Small intestine (tissue), 7 donors: ENCODE measurements around the gene SAE1. TPM values are rescaled to one million over a fixed set of nuclear protein-coding genes. Genes with fewer than 3 reads are reported as not detected.

Experiments used
- DNase-seq, 2 donors: peaks; one replicate each; pipeline versions ENCODE4 v3.0.0 to v3.0.0-alpha.2; 2013
- FAIRE-seq: peaks from 2 replicates; lab custom pipeline; 2012; peaks lifted over from hg19 to GRCh38; lab: Jason Lieb, UNC
- H3K27ac ChIP-seq, 3 donors: one replicate each; pipeline ENCODE4 v1.5.1; 2013; ENCODE audit warnings: low read length in 2 of 3, mild to moderate bottlenecking in 2 of 3, control low read depth in 1 of 3, inconsistent platforms in 1 of 3, low read depth in 1 of 3, moderate library complexity in 1 of 3
- H3K27me3 ChIP-seq, 3 donors: one replicate each; pipeline ENCODE4 v1.6.1; 2013; ENCODE audit warnings: low read length in 3 of 3, inconsistent platforms in 1 of 3; ENCODE audit not compliant: control insufficient read depth in 3 of 3, insufficient read depth in 3 of 3
- H3K36me3 ChIP-seq, 3 donors: one replicate each; pipeline ENCODE4 v1.6.1; 2013; ENCODE audit warnings: low read length in 3 of 3, inconsistent platforms in 1 of 3, low read depth in 1 of 3, mild to moderate bottlenecking in 1 of 3, moderate library complexity in 1 of 3; ENCODE audit not compliant: control insufficient read depth in 3 of 3, insufficient read depth in 2 of 3
- H3K4me1 ChIP-seq, 3 donors: one replicate each; pipeline ENCODE4 v1.6.1; 2013; ENCODE audit warnings: low read length in 2 of 3, inconsistent platforms in 1 of 3, low read depth in 1 of 3, mild to moderate bottlenecking in 1 of 3, moderate library complexity in 1 of 3; ENCODE audit not compliant: control insufficient read depth in 3 of 3, insufficient read depth in 2 of 3
- H3K4me3 ChIP-seq, 3 donors: one replicate each; pipeline ENCODE4 v1.5.1; 2013; ENCODE audit warnings: low read length in 3 of 3, control low read depth in 1 of 3, inconsistent platforms in 1 of 3, low read depth in 1 of 3, mild to moderate bottlenecking in 1 of 3, moderate library complexity in 1 of 3
- H3K9me3 ChIP-seq, 2 donors: one replicate each; pipeline ENCODE4 v1.6.1; 2013; ENCODE audit warnings: low read depth in 1 of 2, low read length in 1 of 2; ENCODE audit not compliant: control insufficient read depth in 2 of 2, insufficient read depth in 1 of 2
- WGBS, 3 donors: extraction: QIAGEN DNeasy Blood & Tissue Kit; methylation state at CpG; one replicate each; pipeline ENCODE4 v1.1.7; 2013; 5-methylcytosine and 5-hydroxymethylcytosine counted together
- polyA plus RNA-seq, 4 donors: library from polyadenylated mRNA; stranded (reverse) in 3 of 4; unstranded in 1 of 4; fragments of 200-250 nt in 3 of 4; fragments of 120-200 nt in 1 of 4; gene quantifications; one replicate each; pipeline versions ENCODE4 v1.2.1 to v1.2.3, GENCODE V29; 2013
- donor health status: healthy with polysubstance abuse.
- donor health status: control.
- donor health status: control.
- donor health status: Bipolar disorder and iron deficiency.
- donor health status: healthy.

SAE1 gene
- polyA plus RNA-seq, 4 donors = 28.6 to 77.5 (median 45.1) TPM

DNA sequence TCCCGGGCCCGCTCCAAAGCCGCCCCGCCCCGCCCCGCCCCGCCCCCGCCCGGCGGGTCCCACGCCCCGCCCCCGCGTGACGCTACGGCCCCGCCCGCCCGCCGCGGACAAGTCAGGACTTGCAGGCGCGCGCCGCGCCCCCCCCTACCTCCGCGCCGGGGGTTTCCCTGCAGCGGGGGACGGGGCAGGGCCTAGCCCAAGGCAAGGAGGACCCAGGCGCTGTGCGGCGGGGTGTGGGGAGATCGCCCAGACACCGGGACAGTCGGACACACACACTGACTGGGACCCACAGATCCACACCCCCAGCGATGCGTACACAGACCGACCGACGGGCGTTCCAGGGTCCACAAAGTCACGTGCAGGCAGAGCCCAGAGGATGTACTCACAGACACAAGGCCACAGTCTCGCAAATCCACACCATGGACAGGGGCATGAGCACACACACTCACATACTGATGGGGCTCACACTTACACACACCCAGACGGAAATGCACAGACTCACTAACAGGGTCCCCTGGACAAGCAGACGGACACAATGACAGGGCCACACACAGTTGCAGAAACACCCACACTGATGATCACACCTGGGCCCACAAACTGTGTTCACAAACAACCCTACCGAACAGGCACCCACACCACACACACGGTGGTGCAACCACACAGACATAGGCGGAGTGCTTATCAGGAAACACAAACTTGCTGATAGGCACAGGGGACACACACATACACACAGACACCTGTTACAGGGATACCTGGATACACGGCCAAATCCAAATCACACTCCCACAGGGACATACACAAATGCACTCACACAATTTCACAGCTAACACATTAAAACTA, 100.8 kb downstream of the SAE1 start:
- WGBS, 3 donors = 2 to 4% (median 4%) methylated on average over 22 to 51 of the region's 51 CpGs
- H3K4me1 ChIP-seq = peaks cover 7 to 35% (median 7%) of the 10 kb centered on the region in 3 donors
- H3K27ac ChIP-seq = peak overlapping the region; percentile 34 to 79 (median 70)
- H3K27me3 ChIP-seq = peaks cover 0 to 28% (median 0%) of the 10 kb centered on the region in 3 donors
- H3K4me3 ChIP-seq = peak overlapping the region; percentile 17 to 93 (median 51)
- no peaks in the 10 kb centered on the region for H3K36me3 ChIP-seq
- peak; percentile 74 to 92 for DNase-seq
- no peak for FAIRE-seq
- no peaks in the 10 kb centered on the region for H3K9me3 ChIP-seq

GRCh38 chr19:47232422-47233211, 102.0 kb downstream of the SAE1 start:
- Histone ChIP-seq H3K4me1 (peaks cover 0 to 23% (median 3%) of the 10 kb centered on the region in 3 donors), H3K27me3 (peaks cover 0 to 32% (median 0%) of the 10 kb centered on the region in 3 donors), H3K4me3 (no peak overlapping the region), H3K27ac (peak overlapping the region in 2 of 3 donors; percentile 39 to 95), H3K36me3 (no peaks in the 10 kb centered on the region), H3K9me3 (no peaks in the 10 kb centered on the region)
- no peak for FAIRE-seq
- 7 to 30% (median 28%) methylated on average over 16 of the region's 16 CpGs for WGBS, 3 donors
- peak; percentile 41 to 79 for DNase-seq

GRCh38 chr19:47236072-47236675, 105.5 kb downstream of the SAE1 start:
- FAIRE-seq (no peak), DNase-seq (no peak)
- Histone ChIP-seq H3K4me1 (peaks cover 0 to 13% (median 0%) of the 10 kb centered on the region in 3 donors), H3K36me3 (no peaks in the 10 kb centered on the region), H3K27me3 (peaks cover 0 to 36% (median 2%) of the 10 kb centered on the region in 3 donors), H3K27ac (no peak overlapping the region), H3K4me3 (no peak overlapping the region), H3K9me3 (no peaks in the 10 kb centered on the region)
- 61 to 81% (median 61%) methylated on average over 12 of the region's 12 CpGs for WGBS, 3 donors

GRCh38 chr19:47239152-47239551, 108.5 kb downstream of the SAE1 start:
- peak overlapping the region in 1 of 3 donors; percentile 17 for H3K4me3 ChIP-seq
- 12 to 19% (median 15%) methylated on average over 13 to 16 of the region's 16 CpGs for WGBS, 3 donors
- FAIRE-seq = no peak
- peaks cover 0 to 23% (median 0%) of the 10 kb centered on the region in 3 donors for H3K4me1 ChIP-seq
- DNase-seq = peak in 1 of 2 donors; percentile 6
- peaks cover 0 to 64% (median 2%) of the 10 kb centered on the region in 3 donors for H3K27me3 ChIP-seq
- H3K36me3 ChIP-seq = no peaks in the 10 kb centered on the region
- no peak overlapping the region for H3K27ac ChIP-seq
- no peaks in the 10 kb centered on the region for H3K9me3 ChIP-seq

GRCh38 chr19:47239610-47240296, 109.1 kb downstream of the SAE1 start:
- Histone ChIP-seq H3K4me1 (peaks cover 0 to 23% (median 0%) of the 10 kb centered on the region in 3 donors), H3K9me3 (no peaks in the 10 kb centered on the region), H3K36me3 (no peaks in the 10 kb centered on the region), H3K4me3 (peak overlapping the region in 1 of 3 donors; percentile 17), H3K27ac (no peak overlapping the region), H3K27me3 (peaks cover 0 to 64% (median 2%) of the 10 kb centered on the region in 3 donors)
- DNase-seq = peak in 1 of 2 donors; percentile 42
- no peak for FAIRE-seq
- 3 to 5% (median 3%) methylated on average over 39 to 62 of the region's 62 CpGs for WGBS, 3 donors

DNA sequence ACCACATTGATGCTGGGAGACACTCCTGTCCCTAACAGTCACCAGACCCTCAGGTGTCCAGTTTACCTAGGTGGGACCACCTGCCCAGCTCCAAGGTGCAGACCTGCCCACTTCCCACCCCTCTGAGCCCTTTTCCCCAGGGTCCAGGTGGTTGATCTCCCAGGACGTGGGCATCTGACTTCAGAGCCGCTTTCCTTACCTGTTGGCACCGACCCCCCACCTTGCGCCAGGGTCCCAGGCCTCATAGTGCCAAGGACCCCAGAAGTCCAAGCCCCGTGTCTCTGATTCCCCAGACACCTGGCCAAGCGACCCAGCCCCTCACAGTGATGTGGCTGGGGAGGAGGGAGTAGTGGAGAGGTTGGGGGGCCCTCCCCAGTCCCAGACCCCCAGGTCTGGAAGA, 109.9 kb downstream of the SAE1 start:
- peaks cover 0 to 23% (median 0%) of the 10 kb centered on the region in 3 donors for H3K4me1 ChIP-seq
- H3K27me3 ChIP-seq = peaks cover 0 to 64% (median 2%) of the 10 kb centered on the region in 3 donors
- 24 to 55% (median 51%) methylated on average over 6 of the region's 6 CpGs for WGBS, 3 donors
- DNase-seq (peak in 1 of 2 donors; percentile 6), FAIRE-seq (no peak)
- no peaks in the 10 kb centered on the region for H3K9me3 ChIP-seq
- no peaks in the 10 kb centered on the region for H3K36me3 ChIP-seq
- H3K27ac ChIP-seq = no peak overlapping the region
- H3K4me3 ChIP-seq = no peak overlapping the region

- H3K36me3 ChIP-seq = no peaks in the 10 kb centered on the region
- H3K9me3 ChIP-seq = no peaks in the 10 kb centered on the region
- H3K4me1 ChIP-seq = peaks cover 0 to 23% (median 0%) of the 10 kb centered on the region in 3 donors
- no peak for FAIRE-seq
- WGBS, 3 donors = 4 to 6% (median 4%) methylated on average over 23 to 27 of the region's 27 CpGs
- peak; percentile 74 to 89 for DNase-seq
- peaks cover 0 to 61% (median 2%) of the 10 kb centered on the region in 3 donors for H3K27me3 ChIP-seq
- H3K27ac ChIP-seq = no peak overlapping the region
- H3K4me3 ChIP-seq = no peak overlapping the region
These were observed 110.6 kb downstream of the SAE1 start for GRCh38 chr19:47240996-47241918.
